HG03558 (cell line): ENCODE results near the gene CFB.
A peak's percentile ranks its signal among the peaks of the same experiment; 100 is the strongest.
"Not testable (repeated sequence)": the region's sequence is repeated elsewhere in the genome, so short reads cannot be mapped to it uniquely, and the experiment has no call there.

Experiments
- ATAC-seq: cut with Tn5 transposase; IDR thresholded peaks from one replicate; pipeline ENCODE4 v1.9.1; 2021; ENCODE audit warnings: moderate number of reproducible peaks; ENCODE audit not compliant: unreplicated experiment; ENCODE audit errors: extremely low read depth

Gene CFB

DNA sequence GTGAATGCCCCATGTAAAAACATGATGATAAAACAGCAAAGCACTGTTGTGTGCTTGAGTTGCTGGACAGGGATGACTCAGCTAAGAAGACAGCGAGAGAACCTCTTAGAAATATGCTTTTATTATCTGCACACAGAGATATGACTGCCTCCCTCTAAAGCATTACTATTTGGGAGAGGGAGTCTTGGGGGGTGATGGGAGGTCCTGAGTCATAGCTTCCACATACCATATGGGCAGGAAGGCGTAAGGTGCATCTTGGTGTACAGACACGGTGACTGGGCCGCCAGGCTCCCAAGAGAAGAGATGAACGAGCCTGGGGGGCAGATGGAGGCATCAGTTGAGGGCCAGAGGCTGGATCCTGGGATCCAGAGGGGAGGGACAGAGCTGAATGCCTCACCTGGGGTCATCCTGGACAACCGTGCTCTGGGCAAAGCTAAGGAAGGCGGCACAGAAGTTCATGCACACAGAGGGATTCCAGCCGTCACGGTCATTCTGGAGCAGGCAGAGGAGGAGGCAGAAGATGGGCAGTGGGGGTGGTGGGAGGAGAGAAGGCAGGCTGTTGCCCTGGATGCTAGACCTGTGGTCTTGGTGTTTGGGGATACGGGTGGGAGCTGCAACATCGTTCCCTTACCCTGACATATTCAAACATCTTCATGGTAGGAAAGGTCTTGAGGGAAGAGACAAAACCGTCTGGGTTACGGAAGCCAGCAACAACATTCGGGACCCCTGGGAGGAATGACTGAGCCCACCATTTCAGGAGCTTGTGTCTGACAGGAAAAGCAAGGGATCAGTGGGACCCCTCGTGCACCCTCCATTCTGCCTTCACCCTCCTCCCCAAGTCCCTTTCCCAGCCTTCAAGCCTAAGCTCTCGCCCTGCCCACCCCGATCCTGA, 24.1 kb downstream of the CFB start:
- ATAC-seq = no peak

DNA sequence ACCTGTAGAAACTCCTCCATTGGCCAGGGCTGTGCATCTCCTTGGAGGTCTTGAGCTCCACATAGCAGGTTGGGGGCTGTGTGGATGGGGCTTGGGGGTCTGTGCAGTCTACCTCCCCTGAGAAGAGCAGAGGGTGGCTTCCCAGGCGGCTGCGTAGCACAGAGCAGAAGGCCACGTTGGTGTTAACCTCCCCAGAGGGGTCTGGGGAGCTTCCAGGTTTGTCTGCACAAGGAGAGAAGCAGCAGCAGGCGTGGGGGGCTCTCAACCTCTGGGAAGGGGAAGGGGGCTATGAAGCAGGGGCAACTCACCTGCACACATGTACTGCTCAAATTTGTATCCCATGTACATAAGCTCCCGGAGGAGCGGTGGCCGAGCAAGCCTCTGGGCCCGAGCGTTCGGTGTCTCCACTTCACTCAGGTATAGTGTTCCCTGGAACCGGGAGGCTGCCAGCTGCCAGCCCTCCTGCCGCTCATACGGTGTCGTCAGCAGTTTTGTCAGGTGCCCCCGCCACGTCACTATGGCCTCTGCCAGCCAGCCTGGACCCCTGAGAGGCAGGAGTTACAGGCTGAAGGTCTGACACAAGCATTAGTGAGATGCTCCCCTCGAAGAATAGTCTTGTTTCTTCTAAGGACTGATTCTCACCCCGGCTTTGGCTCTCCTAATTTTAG, 24.8 kb downstream of the CFB start:
- no peak for ATAC-seq

DNA sequence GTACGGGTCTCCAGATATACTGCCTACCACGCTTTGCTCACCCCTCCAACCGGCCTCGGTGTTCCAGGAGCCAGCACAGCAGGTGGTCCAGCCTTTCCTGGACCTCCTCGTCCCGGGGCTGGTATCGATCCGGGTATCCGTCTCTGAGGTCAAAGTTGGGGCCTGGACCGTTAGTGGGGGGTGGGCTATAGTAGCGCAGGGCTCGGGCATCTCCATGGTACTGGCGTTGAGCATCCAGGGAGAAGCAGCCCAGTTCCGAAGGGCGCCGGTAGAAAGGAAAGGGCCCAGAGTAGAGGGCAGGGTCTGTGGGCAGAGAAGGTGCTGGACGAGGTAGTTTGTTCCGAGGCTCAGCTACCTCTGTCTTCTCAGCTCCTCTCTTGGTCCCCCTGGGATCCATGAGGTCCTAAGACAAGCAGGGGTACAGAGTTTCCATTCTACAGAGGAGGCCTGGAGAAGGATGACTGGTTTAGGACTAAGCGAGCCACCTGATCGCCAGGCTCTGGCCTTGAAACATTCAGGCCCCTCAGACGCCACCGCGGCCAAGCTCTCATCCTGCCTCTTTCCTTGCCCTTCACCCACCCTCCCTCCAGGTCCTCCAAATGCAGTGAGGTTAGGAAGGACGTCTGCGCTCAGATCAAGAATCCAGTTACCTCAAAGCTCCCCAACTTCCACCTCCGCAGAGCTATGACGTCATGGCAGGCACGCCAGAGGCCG, 25.5 kb downstream of the CFB start:
- ATAC-seq = no peak

DNA sequence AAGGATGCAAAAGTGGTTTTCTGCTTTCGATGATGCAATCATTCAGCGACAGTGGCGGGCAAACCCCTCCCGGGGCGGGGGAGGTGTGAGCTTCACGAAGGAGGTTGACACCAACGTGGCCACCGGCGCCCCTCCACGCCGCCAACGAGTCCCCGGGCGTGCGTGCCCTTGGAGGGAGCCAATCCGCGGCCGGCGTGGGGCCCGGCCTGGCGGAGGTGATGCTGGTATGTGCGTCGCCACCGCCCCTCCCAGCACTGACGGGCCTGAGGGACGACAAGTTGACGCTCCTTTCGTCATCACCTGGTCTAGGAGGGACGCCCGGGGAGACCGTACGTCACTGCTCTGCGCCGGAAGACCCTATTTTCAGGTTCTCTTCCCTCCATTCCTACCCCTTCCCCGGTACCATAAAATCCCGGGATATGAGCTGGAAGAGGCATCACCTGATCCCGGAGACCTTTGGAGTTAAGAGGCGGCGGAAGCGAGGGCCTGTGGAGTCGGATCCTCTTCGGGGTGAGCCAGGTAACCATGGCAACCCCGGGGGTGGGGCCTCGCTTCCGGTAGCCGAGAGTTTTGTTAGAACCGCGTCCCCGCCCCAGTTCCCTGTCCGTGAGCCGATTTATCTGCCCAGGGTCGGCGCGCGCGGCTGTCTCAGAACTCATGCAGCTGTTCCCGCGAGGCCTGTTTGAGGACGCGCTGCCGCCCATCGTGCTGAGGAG, 26.3 kb downstream of the CFB start, which contains the start of gene DXO:
TSS of gene DXO (minus strand) at position 146 of the 716 bp plus-strand sequence. CDS start 463 bp downstream, outside the sequence.
- peak; percentile 57 for ATAC-seq

DNA sequence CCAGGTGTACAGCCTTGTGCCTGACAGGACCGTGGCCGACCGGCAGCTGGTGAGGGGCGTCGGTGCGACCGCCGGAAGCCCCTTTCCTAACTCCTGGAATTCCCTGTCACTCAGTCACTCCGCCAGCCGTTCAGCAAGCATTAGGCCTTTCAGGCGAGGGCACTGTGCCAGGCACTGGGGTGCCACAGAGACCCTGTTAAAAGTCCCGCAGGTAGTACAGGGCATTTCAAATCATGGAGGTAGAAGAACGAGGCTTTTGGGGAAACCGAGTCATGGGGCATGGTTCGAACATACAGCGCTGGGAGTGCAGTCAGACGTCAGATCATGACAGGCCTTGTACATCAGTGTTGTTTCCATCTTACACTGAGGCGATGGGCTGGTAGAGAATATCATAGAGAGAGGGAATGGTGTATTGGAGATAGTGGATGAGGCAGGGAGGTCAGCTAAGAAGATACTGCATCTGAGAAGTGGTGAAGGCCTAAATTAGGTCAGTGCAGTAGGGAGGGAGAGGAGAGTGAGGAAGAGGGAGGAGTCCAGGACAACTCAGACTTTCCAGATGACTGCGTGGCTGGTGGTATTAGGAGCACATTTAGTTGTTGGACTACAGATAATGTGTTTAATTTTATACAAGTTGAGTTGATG, 26.9 kb downstream of the CFB start:
- ATAC-seq = no peak

DNA sequence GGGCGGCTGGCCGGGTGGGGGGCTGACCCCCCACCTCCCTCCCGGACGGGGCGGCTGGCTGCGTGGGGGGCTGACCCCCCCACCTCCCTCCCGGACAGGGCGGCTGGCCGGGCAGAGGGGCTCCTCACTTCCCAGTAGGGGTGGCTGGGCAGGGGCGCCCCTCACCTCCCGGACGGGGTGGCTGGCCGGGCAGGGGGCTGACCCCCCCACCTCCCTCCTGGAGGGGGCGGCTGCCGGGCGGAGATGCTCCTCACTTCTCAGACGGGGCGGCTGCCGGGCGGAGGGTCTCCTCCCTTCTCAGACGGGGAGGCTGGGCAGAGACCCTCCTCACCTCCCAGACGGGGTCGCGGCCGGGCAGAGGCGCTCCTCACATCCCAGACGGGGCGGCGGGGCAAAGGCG, 30.2 kb downstream of the CFB start:
- not testable (repeated sequence) for ATAC-seq

DNA sequence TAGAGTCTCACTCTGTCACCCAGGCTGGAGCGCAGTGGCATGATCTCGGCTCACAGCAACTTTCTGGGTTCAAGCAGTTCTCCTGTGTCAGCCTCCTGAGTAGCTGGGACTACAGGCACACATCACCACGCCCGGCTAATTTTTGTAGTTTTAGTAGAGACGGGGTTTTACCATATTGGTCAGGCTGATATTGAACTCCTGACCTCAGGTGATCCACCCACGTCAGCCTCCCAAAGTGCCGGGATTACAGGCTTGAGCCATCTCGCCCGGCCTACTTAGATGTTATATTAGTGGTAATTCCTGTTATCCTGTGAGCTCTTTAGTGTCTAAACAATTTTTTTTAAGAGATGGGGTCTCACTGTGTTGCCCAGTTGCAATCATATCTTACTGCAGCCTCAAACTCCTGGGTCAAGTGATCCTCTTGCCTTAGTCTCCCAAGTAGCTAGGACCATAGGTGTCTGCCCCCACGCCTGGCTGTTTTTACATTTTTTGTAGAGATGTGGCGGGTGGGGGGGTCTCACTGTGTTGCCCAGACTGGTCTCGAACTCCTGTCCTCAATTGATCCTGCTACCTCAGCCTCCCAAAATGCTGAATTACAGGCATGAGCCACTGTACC, 32.0 kb downstream of the CFB start:
- no peak for ATAC-seq

DNA sequence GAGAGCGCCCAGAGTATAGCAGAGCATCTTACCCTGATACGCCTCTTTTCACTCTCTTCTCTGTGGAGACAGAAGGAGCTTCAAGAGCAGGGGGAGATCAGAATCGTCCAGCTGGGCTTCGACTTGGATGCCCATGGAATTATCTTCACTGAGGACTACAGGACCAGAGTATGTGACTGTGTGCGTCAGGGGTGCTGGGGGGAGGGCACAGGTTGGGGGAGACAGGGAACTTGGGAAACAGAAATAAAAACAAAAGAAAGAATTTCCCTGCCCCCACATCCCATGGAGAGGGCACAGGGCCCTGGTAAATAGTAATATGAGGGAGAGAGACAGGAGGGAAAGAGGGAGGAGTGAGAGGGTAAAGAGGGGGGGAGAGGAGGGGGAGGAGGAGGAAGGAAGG, 32.9 kb downstream of the CFB start:
- no peak for ATAC-seq

DNA sequence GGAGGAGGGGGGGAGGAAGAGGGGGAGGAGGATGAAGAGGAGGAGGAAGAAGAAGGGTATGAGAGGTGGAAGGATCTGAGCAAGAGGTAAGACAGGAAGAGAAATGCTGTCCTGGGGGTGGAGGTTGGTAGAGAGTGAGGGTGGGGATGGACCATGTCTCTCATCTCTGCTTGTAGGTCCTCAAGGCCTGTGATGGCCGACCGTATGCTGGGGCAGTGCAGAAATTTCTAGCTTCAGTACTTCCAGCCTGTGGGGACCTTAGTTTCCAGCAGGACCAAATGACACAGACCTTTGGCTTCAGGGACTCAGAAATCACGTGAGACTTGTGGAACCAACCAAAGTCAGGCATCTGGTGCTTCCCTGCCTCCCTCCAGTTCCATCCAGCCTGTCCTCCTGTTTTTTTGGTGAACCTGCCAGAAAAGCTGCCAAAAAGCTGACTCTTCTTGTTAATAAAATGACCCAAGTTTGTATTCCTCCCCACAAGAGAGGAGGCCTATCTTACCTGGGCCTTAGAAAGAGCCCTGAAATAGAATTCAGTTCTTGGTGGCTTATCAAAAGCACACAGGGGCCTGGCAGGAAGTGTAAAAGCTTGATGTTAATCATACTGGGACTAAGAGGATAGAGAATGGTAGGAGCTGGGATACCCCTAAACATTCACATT, 33.5 kb downstream of the CFB start:
- ATAC-seq = no peak

DNA sequence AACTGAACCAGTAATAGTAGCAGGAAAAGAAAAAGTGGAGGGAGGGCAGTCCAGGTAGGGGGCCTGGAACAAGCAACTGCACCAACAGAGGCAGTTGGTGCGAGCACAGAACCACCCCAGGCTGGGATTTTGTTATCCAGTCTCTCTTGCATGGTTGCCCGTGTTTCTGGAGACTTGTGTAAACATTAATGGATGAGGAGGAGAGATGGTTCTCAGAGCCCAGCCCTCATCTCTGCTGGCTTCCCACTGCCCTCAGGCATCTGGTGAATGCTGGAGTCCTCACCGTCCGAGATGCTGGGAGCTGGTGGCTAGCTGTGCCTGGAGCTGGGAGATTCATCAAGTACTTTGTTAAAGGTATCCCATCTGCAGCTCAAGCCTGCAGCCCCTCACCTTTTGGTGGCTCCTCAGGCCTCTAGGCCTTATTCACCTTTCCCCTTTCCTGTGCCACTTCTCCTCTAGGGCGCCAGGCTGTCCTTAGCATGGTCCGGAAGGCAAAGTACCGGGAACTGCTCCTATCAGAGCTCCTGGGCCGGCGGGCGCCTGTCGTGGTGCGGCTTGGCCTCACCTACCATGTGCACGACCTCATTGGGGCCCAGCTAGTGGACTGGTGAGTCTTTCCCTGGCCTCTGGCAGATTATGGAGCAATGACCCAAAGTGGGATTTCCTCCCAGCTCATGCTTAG, 34.4 kb downstream of the CFB start:
- ATAC-seq = not testable (repeated sequence)

DNA sequence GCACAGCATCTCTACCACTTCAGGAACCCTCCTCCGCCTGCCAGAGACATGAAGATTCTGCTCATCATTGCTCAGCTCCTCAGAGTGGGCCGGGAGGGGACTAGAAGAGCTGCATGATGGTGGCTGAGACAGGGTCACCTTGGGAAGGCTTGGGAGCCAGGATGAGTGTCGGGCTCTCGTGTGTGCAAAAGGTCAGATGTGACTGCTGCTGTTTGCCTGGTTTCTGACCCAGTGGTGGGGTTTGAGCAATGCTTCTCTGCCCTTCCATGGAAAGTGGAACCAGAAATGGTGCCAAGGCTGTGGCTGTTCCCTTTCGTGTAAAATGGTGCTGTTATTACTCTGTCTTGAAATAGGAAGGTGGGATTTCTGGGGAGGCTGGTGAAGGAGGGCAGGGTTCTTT, 35.1 kb downstream of the CFB start:
- ATAC-seq = not testable (repeated sequence)

DNA sequence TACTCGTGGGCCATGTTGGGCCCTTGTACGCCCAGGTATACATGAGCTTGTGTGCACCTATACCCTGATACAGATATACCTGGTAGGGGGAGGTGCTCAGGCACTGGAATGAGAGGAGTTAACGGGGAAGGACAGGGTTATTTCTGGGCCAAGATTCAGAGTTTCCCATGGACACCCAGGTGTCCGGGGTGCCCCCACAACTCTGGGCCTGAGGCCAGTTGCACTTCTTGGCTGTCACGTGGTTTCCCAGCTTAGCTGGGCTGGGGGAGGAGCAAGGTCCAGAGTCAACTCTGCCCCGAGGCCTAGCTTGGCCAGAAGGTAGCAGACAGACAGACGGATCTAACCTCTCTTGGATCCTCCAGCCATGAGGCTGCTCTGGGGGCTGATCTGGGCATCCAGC, 35.8 kb downstream of the CFB start, which contains the start of gene C4A:
TSS of gene C4A (plus strand) at position 314 of the 400 bp plus-strand sequence. CDS start at position 365, 51 bp downstream.
- ATAC-seq = not testable (repeated sequence)

DNA sequence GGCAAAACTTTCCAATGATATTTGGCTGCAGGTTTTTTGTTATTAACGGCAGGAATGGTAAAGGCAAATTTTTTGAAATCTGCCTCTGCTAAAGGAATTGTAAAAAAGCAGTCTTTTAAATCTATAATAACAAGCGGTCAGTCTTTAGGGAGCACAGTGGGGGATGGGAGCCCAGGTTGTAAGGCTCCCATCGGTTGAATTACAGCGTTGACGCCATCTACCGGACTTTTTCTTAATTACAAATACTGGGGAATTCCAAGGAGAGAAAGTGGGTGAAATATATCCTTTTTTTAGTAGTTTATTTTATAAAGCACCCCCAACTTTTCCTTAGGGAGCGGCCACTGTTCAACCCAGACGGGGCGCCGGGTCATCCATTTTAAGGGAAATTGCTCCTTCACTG, 43.5 kb downstream of the CFB start:
- not testable (repeated sequence) for ATAC-seq

DNA sequence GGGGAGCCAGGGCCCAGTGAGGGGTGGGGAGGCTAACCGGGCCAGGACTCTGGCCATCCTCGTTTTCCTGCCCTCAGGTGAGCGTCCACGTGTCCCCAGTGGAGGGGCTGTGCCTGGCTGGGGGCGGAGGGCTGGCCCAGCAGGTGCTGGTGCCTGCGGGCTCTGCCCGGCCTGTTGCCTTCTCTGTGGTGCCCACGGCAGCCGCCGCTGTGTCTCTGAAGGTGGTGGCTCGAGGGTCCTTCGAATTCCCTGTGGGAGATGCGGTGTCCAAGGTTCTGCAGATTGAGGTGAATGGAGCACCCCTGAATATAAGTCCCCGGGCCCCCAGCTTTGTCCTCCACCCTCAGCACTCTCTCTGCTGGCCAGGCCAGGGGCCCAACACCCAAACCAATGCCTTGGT, 48.5 kb downstream of the CFB start:
- ATAC-seq = not testable (repeated sequence)

DNA sequence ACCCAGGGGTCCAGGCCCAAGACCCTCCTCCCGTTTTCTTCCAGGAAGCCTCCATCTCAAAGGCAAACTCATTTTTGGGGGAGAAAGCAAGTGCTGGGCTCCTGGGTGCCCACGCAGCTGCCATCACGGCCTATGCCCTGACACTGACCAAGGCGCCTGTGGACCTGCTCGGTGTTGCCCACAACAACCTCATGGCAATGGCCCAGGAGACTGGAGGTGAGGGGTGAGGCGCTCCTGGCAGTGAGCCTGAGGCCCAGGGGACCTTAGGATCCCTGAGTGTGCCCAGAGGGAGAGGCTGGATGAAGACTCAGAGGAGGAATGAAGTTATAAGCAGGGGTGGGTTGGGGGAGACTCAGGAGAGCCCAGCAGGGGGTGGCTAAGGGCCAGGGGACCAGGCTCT, 50.5 kb downstream of the CFB start:
- ATAC-seq = not testable (repeated sequence)
